HG02981 (cell line): Measurements from ENCODE around the gene POLR2A.
"Not testable (repeated sequence)": the region's sequence is repeated elsewhere in the genome, so short reads cannot be mapped to it uniquely, and the experiment has no call there.

ENCODE experiments used
- ATAC-seq: cut with Tn5 transposase; IDR thresholded peaks from one replicate; pipeline ENCODE4 v1.9.1; 2021; ENCODE audit warnings: mild to moderate bottlenecking, moderate library complexity; ENCODE audit not compliant: unreplicated experiment

Gene POLR2A

GRCh38 chr17:7478276-7479212 lies 5.6 kb upstream of the POLR2A start:
- no peak for ATAC-seq

GRCh38 chr17:7479213-7480088 lies 4.7 kb upstream of the POLR2A start, which contains the start of gene ZBTB4:
ZBTB4 (minus strand) TSS chr17:7479631; CDS start chr17:7466801, 12,830 bp downstream.
- no peak for ATAC-seq

- ATAC-seq, result no peak
These were observed 4.1 kb upstream of the POLR2A start for GRCh38 chr17:7480089-7480384.

GRCh38 chr17:7481275-7481674 lies 2.9 kb upstream of the POLR2A start, which contains the start of gene SLC35G6:
SLC35G6 (plus strand) TSS chr17:7481446; CDS start chr17:7481517, 71 bp downstream.
- ATAC-seq, result not testable (repeated sequence)

GRCh38 chr17:7481842-7482741 lies 2.1 kb upstream of the POLR2A start:
- not testable (repeated sequence) for ATAC-seq

GRCh38 chr17:7482742-7483088 lies 1.5 kb upstream of the POLR2A start:
- not testable (repeated sequence) for ATAC-seq

GRCh38 chr17:7483255-7484066 lies 705 bp upstream of the POLR2A start:
- peak; percentile 26 for ATAC-seq

- ATAC-seq, result no peak
These were observed 782 bp downstream of the POLR2A start for GRCh38 chr17:7484919-7485377.

GRCh38 chr17:7486181-7486580 lies 2.0 kb downstream of the POLR2A start:
- no peak for ATAC-seq

GRCh38 chr17:7490144-7490543 lies 6.0 kb downstream of the POLR2A start:
- no peak for ATAC-seq

GRCh38 chr17:7491583-7491982 lies 7.4 kb downstream of the POLR2A start:
- ATAC-seq, result no peak

GRCh38 chr17:7493941-7494340 lies 9.8 kb downstream of the POLR2A start:
- ATAC-seq, result no peak

- no peak for ATAC-seq
These were observed 11.8 kb downstream of the POLR2A start for GRCh38 chr17:7495906-7496434.

GRCh38 chr17:7496470-7497183 lies 12.5 kb downstream of the POLR2A start:
- no peak for ATAC-seq

- ATAC-seq, result no peak
These were observed 13.1 kb downstream of the POLR2A start for GRCh38 chr17:7497228-7497627.

- no peak for ATAC-seq
These were observed 13.5 kb downstream of the POLR2A start for GRCh38 chr17:7497636-7498035.

- no peak for ATAC-seq
These were observed 15.0 kb downstream of the POLR2A start for GRCh38 chr17:7499161-7499560.

- ATAC-seq, result no peak
These were observed 17.6 kb downstream of the POLR2A start for GRCh38 chr17:7501729-7502128.
